Right lobe of liver (tissue), 6 donors: ENCODE measurements around the gene ALDOA. TPM values are rescaled to one million over a fixed set of nuclear protein-coding genes. Genes with fewer than 3 reads are reported as not detected.

Experiments used
- ATAC-seq, 4 donors: fragments of 200-7000 bp; cut with Tn5 transposase; one replicate each; pipeline ENCODE4 v1.9.1; 2020; ENCODE audit warnings: mild to moderate bottlenecking in 4 of 4, moderate library complexity in 4 of 4
- DNase-seq, 3 donors: peaks; one replicate each; pipeline ENCODE4 v3.0.0-alpha.2; 2020
- H3K27ac ChIP-seq, 3 donors: fragments of 200-600 bp; one replicate each; pipeline ENCODE4 v1.8.0; 2022
- H3K27me3 ChIP-seq, 2 donors: fragments of 200-600 bp; one replicate each; pipeline ENCODE4 v1.8.0; 2022
- H3K36me3 ChIP-seq, 4 donors: fragments of 200-600 bp; sonication (generic) in 1 of 4; one replicate each; pipeline versions ENCODE4 v1.5.1 to v1.8.0; 2017 to 2022; ENCODE audit warnings: control low read depth in 1 of 4
- H3K4me1 ChIP-seq, 4 donors: fragments of 200-600 bp; sonication (generic) in 1 of 4; one replicate each; pipeline versions ENCODE4 v1.5.1 to v1.8.0; 2017 to 2022; ENCODE audit warnings: control low read depth in 1 of 4
- H3K4me3 ChIP-seq, 3 donors: fragments of 200-600 bp; one replicate each; pipeline ENCODE4 v1.8.0; 2022
- H3K9me3 ChIP-seq, 4 donors: fragments of 200-600 bp; sonication (generic) in 1 of 4; one replicate each; pipeline versions ENCODE4 v1.5.1 to v1.8.0; 2017 to 2022; ENCODE audit warnings: control low read depth in 1 of 4
- POLR2A ChIP-seq: fragments of 450-650 bp; IDR thresholded peaks from one replicate; pipeline ENCODE4 v1.6.1; 2017; ENCODE audit warnings: antibody characterized with exemption, mild to moderate bottlenecking
- WGBS: methylation state at CpG from one replicate; pipeline ENCODE4 v1.1.6; 2018; ENCODE audit warnings: low coverage, low lambda C conversion rate; ENCODE audit not compliant: insufficient coverage; ENCODE audit errors: missing lambda C conversion rate; 5-methylcytosine and 5-hydroxymethylcytosine counted together
- intact Hi-C, 2 donors: fragments of 100-400 bp; cut with DNase I; formaldehyde crosslinking; loops; one replicate each; pipeline versions ENCODE4 v1.11.2 to v1.14.1; 2022
- total RNA-seq, 6 experiments: library from RNA; depleted of rRNA in 2 of 6; stranded (reverse); fragments of >200 nt in 2 of 6; fragmentation: NEBNext Ultra II Directional in 3 of 6; extraction: Animal tissue kit (Norgen Biotek cat#: 25700) in 3 of 6; gene quantifications; one replicate each; pipeline versions ENCODE4 v1.1.0 to v1.2.4, GENCODE V29; 2016 to 2023
- TF ChIP-seq, protein P1 (sequence below), 4 donors: fragments of 200-600 bp in 3 of 4; fragments of 450-650 bp in 1 of 4; IDR thresholded peaks; one replicate each; pipeline versions ENCODE4 v1.5.1 to v1.8.0; 2016 to 2022; ENCODE audit warnings: antibody characterized with exemption in 4 of 4, mild to moderate bottlenecking in 2 of 4
- donor health status: DM: no; HTN: yes; CAD: no.
- donor health status: DM: no; HTN: no; CAD: no.
- donor health status: DM: no; HTN: no; CAD: no.
- donor health status: DM: no; HTN: yes; CAD: no.
- donor health status: DM: no; HTN: yes; CAD: no.

Gene ALDOA
- total RNA-seq, 6 experiments from 2014 or later: 113 to 580 (median 345) TPM

DNA sequence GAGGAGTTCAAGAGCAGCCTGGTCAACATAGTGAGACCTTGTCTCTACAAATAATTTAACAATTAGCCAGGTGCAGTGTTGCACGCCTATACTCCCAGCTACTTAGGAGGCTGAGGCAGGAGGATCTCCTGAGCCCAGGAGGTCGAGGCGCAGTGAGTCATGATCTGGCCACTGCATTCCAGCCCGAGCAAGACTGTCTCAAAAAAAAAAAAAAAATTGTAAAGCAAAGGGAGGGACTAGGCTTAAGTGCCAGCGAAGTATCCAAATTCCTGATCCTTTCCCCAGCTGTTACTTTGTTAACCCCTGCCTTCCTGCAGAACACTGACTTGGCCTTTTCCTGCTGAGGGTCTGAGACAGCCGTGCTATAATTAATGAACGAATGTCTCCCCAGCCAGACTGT is 45.1 kb downstream of the ALDOA start:
- Histone ChIP-seq H3K4me1 (no peaks in the 10 kb centered on the region), H3K9me3 (no peaks in the 10 kb centered on the region), H3K36me3 (peaks cover 0 to 3% (median 0%) of the 10 kb centered on the region in 4 donors), H3K4me3 (no peak overlapping the region), H3K27ac (no peak overlapping the region), H3K27me3 (no peaks in the 10 kb centered on the region)
- TF ChIP-seq, protein P1, sequence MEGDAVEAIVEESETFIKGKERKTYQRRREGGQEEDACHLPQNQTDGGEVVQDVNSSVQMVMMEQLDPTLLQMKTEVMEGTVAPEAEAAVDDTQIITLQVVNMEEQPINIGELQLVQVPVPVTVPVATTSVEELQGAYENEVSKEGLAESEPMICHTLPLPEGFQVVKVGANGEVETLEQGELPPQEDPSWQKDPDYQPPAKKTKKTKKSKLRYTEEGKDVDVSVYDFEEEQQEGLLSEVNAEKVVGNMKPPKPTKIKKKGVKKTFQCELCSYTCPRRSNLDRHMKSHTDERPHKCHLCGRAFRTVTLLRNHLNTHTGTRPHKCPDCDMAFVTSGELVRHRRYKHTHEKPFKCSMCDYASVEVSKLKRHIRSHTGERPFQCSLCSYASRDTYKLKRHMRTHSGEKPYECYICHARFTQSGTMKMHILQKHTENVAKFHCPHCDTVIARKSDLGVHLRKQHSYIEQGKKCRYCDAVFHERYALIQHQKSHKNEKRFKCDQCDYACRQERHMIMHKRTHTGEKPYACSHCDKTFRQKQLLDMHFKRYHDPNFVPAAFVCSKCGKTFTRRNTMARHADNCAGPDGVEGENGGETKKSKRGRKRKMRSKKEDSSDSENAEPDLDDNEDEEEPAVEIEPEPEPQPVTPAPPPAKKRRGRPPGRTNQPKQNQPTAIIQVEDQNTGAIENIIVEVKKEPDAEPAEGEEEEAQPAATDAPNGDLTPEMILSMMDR (IDR thresholded peaks at IDR 0.05): no peak
- TF ChIP-seq POLR2A: no peak
- DNase-seq (no peak), ATAC-seq (no peak)
- 50% methylated on average over 1 of the region's 7 CpGs for WGBS
- intact Hi-C loops: no loop called here

DNA sequence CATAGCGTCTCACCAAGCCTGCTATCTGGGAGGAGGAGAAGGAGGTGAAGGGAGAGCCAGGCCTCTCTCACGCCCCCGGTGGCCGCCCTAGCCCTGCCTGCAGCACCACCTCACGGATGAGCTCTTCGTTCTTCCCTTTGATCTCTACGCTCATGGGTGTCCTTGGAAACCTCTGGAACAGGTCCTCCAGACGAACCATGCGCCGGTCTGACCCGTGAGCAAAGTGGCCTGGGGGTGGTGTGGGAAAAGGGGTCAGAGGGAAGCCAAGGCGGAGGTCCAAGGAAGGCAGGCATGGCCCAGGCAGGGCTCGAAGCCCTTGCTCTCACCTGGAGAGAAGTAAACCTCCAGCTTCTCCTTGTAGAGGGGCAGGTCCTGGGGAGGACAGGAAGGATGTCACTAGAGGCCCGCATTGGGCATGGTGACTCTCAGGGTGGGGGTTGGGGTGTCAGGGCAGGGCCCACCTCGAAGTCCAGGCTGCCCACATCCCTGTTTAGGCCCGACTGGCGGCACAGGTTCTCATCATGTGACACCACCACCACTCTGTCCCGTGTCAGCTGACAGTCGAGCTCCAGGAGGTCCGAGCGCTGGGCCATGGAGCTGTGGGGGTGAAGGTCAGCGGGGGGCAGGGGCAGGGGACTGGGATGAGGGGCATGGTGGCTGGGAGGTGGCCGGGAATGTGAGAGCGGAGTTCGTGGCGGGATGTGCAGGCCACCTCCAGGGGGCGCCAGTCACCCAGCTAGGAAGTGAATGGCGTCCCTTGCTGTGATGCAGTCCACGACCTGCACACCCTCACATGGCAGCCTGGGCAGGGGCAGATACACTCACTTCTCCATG is 46.9 kb downstream of the ALDOA start:
- Histone ChIP-seq H3K27ac (no peak overlapping the region), H3K4me1 (no peaks in the 10 kb centered on the region), H3K9me3 (no peaks in the 10 kb centered on the region), H3K27me3 (no peaks in the 10 kb centered on the region), H3K36me3 (peaks cover 0 to 16% (median 2%) of the 10 kb centered on the region in 4 donors), H3K4me3 (no peak overlapping the region)
- ATAC-seq (peak; percentile 47 to 80 (median 62)), DNase-seq (peak in 2 of 3 donors; percentile 51 to 67)
- no peak for TF ChIP-seq POLR2A
- TF ChIP-seq, protein P1 (IDR thresholded peaks at IDR 0.05): peak; percentile 41 to 55 (median 46)
- intact Hi-C loops: no loop called here
- WGBS: 88% methylated on average over 12 of the region's 29 CpGs

DNA sequence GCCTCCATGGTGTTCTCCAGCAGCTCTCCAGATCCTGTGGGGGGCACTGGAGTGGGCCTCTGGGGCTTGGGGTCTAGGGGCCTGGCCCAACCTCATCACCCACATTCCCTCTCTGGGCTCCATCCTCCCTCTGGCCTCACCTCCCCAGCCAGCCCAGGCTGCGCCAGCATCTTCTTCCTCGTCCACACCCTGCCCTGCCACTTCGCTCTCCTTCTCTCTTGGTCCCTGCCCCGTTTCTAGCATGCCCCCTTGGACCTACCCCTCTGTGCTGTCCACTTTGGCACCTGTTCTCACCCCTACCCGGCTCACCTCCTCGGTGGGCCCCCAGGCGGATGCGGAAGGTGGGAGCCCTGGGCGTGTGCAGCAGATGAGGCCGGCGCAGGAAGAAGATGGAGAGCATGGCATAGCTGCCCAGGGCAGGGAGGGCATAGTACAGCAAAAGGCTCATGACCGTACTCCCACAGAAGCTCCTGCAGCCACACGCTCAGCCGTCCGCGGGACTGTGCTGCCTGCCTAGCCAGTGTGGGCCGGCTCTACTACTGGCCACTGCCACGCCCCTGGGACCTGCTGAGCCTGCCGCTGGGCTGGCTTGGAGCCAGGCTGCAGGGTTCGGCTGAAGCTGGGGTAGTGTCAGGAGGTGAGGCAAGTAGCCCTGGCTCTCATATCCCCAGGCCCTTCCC is 47.6 kb downstream of the ALDOA start, which contains the start of gene GDPD3:
Gene GDPD3, minus strand, starts transcription at position 507 of the 680 bp plus-strand sequence. Its CDS starts 59 bp downstream, at position 448.
- ATAC-seq: peak; percentile 13 to 48 (median 42)

DNA sequence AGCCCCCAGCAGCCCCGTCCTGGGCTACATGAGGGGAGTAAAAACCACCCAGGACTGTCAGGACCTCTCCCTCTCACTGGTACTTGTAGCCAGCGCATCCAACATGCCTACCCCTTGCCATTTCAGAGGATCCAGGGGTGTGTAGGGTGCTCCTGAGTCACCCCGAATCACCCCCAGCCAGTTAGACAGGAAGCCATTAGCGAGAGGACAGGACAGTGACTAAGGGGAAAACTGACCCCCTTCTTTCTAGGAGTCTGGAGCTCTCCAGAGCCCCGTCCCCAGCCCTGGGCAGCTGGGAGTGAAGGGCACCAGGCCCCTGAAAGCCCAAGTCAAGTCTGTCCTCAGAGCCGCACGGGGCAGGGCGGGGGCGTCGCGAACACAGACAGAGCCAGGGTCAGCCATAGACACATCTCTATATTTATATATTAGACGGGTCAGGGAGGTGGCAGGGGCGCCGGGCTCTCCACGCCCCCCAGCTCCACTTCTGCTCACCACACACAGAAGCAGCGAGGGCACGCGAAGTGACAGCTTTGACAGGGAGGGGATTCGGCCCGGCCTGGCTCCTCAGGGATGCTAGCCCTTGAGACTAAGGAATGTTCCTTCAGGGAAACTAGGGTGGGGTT is 48.3 kb downstream of the ALDOA start:
- intact Hi-C loops: no loop called here
- Histone ChIP-seq H3K4me3 (no peak overlapping the region), H3K27me3 (no peaks in the 10 kb centered on the region), H3K36me3 (peaks cover 0 to 25% (median 4%) of the 10 kb centered on the region in 4 donors), H3K4me1 (no peaks in the 10 kb centered on the region), H3K9me3 (no peaks in the 10 kb centered on the region), H3K27ac (no peak overlapping the region)
- DNase-seq (no peak), ATAC-seq (no peak)
- TF ChIP-seq, protein P1 (IDR thresholded peaks at IDR 0.05): no peak
- no peak for TF ChIP-seq POLR2A
- 88% methylated on average over 9 of the region's 20 CpGs for WGBS

More for the DNA sequence above, 47.6 kb downstream of the ALDOA start, which contains the start of gene GDPD3:
- Histone ChIP-seq H3K27me3 (no peaks in the 10 kb centered on the region), H3K27ac (no peak within 1 kb of the TSS), H3K36me3 (peaks cover 0 to 24% (median 4%) of the 10 kb centered on the region in 4 donors), H3K4me3 (no peak within 1 kb of the TSS), H3K9me3 (no peaks in the 10 kb centered on the region), H3K4me1 (no peaks in the 10 kb centered on the region)
- DNase-seq: no peak
- intact Hi-C loops: no loop called here
- WGBS: 57% methylated on average over 6 of the region's 20 CpGs
- TF ChIP-seq, protein P1 (IDR thresholded peaks at IDR 0.05): no peak
- TF ChIP-seq POLR2A: no peak
